ENCODE measurements around the gene EMC7.
A peak's percentile ranks its signal among the peaks of the same experiment; 100 is the strongest.

The EMC7 gene

GRCh38 chr15:34101366-34102174 lies at the start of gene EMC7, which contains the start of gene PGBD4:
Gene EMC7 (minus strand): TSS chr15:34101862. CDS start chr15:34101839, 23 bp downstream.
Gene PGBD4 (plus strand): TSS chr15:34102083. CDS start chr15:34102532, 449 bp downstream.
- no peak for TF ChIP-seq CTCF (IDR thresholded peaks at IDR 0.05; ENCODE audit: low read depth, low read length)
- peak; percentile 99 for DNase-seq (ENCODE audit: extremely low read depth, low read depth)

GRCh38 chr15:34147371-34148140 lies 45.9 kb upstream of the EMC7 start:
- DNase-seq (ENCODE audit: extremely low read depth, low read depth) = no peak
- no peak for TF ChIP-seq CTCF (IDR thresholded peaks at IDR 0.05; ENCODE audit: low read depth, low read length)

DNA sequence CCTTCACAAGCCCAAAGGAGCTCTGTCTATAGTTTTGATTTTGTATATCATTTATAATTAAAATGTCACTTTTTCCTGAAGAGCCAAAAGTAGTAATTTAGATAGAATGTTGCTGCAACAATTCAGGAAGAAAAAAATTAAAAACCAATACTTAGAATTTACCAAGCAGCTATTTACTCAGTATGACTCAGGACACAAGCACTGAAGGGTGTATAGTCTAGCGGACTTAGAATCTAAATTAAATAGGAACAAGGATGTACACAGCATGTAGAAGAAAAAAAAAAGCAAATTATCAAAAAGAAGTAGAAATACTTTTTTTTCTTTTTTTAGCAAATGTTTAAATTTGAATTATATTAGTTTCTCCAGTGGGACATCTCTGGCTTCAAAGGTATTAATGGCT lies 31.8 kb upstream of the EMC7 start:
- no peak for DNase-seq (ENCODE audit: extremely low read depth, low read depth)
- no peak for TF ChIP-seq CTCF (IDR thresholded peaks at IDR 0.05; ENCODE audit: low read depth, low read length)

DNA sequence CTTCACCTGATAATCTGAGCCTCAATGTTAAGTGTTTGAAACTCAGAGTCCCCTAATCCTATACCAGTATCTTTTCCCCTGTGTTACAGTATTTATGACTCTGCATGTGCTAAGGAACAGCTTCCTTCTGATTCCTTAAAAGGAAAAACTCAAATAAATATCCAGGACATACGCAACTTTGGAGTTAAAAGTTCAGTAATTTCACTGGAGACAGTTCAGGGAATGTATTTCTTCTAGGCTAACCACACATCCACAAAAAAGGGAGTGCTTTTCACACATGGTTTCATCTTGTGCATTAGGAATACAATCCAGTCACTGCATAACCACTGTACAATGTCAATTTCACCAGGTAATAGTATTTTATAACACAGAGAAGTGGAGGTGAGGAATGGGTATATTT lies 31.2 kb upstream of the EMC7 start:
- DNase-seq (ENCODE audit: extremely low read depth, low read depth) = no peak
- no peak for TF ChIP-seq CTCF (IDR thresholded peaks at IDR 0.05; ENCODE audit: low read depth, low read length)

DNA sequence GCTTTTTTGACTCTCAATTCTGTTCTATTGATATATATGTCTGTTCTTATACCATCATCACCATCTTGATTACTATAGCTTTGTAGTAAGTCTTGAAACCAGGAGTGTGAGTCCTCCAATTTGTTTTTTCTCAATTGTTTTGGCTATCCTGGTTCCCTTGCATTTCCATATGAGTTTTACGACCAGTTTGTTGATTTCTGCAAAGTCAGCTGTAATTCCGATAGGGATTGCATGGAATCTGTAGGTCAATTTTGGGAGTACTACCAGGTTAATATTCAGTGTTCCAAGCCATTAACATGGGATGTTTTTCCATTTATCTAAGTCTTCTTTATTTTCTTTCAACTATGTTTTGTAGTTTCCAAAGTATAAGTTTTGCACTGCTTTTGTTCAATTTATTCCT lies 27.2 kb upstream of the EMC7 start:
- no peak for DNase-seq (ENCODE audit: extremely low read depth, low read depth)
- TF ChIP-seq CTCF (IDR thresholded peaks at IDR 0.05; ENCODE audit: low read depth, low read length) = no peak

- no peak for DNase-seq (ENCODE audit: extremely low read depth, low read depth)
- no peak for TF ChIP-seq CTCF (IDR thresholded peaks at IDR 0.05; ENCODE audit: low read depth, low read length)
Measured at GRCh38 chr15:34126522-34126921, 24.9 kb upstream of the EMC7 start.

DNA sequence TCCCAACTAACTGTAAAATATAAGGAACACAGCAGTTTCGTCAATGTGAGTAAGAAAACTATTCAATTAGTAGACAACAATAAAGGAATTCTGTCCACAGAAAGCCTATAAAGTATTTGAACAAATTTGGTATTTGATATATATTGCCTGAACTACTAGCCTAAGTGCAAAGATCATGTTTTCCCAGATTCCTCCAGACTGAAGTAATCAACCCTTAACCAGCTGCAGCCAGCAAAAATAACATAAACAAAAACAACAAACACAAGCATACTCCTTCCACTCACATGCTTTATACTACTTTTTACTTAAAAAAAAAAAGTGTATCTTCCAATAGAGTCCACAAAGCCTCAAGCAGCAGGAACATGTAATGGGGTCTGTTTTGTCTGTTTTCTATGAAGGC lies 24.3 kb upstream of the EMC7 start:
- TF ChIP-seq CTCF (IDR thresholded peaks at IDR 0.05; ENCODE audit: low read depth, low read length) = no peak
- DNase-seq (ENCODE audit: extremely low read depth, low read depth) = no peak
